ENCODE measurements around the gene NRROS.
"Not testable (repeated sequence)": the region's sequence is repeated elsewhere in the genome, so short reads cannot be mapped to it uniquely, and the experiment has no call there.

Gene NRROS

DNA sequence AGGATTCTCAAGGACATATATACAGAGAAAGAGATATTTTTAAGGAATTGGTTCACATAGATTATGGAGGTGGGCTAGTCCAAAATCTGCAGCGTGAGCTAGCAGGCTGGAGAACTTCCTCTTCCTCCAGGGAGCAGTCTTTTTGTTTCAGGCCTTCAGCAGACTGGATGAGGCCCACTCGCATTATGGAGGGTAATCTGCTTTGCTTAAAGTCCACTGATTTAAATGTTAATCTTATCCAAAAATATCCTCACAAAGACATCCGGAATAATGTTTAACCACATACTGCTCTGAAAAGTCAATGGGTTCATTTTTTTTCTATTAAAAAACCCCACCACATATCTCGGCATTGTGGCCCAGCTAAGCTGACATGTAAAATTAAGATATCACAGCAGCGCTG lies 22.2 kb upstream of the NRROS start:
- no peak overlapping the region for H3K4me3 ChIP-seq (ENCODE audit: low read depth, low read length)
- TF ChIP-seq, protein P1, sequence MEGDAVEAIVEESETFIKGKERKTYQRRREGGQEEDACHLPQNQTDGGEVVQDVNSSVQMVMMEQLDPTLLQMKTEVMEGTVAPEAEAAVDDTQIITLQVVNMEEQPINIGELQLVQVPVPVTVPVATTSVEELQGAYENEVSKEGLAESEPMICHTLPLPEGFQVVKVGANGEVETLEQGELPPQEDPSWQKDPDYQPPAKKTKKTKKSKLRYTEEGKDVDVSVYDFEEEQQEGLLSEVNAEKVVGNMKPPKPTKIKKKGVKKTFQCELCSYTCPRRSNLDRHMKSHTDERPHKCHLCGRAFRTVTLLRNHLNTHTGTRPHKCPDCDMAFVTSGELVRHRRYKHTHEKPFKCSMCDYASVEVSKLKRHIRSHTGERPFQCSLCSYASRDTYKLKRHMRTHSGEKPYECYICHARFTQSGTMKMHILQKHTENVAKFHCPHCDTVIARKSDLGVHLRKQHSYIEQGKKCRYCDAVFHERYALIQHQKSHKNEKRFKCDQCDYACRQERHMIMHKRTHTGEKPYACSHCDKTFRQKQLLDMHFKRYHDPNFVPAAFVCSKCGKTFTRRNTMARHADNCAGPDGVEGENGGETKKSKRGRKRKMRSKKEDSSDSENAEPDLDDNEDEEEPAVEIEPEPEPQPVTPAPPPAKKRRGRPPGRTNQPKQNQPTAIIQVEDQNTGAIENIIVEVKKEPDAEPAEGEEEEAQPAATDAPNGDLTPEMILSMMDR (IDR thresholded peaks at IDR 0.05; ENCODE audit: borderline replicate concordance, insufficient read depth, low read depth, low read length): no peak

DNA sequence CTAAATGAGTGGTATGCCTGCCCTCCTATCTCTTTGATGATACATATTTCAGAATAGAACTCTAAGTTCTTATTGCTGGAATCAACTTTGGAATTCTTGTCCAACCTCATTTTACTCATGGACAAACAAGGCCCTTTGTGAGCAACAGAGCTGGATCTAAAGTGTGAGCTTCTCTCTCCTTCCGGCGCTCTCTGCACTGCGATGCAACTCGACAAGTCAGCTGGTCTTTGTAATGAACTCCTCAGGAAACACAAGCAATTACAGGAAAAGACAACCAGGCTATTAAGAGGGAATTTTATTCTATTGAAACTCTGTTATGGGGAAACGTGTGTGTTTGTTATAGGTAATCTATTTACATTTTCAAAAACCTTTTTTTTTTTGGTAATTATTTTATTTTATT lies 20.3 kb upstream of the NRROS start:
- H3K4me3 ChIP-seq (ENCODE audit: low read depth, low read length): no peak overlapping the region
- TF ChIP-seq, protein P1 (IDR thresholded peaks at IDR 0.05; ENCODE audit: borderline replicate concordance, insufficient read depth, low read depth, low read length): no peak

DNA sequence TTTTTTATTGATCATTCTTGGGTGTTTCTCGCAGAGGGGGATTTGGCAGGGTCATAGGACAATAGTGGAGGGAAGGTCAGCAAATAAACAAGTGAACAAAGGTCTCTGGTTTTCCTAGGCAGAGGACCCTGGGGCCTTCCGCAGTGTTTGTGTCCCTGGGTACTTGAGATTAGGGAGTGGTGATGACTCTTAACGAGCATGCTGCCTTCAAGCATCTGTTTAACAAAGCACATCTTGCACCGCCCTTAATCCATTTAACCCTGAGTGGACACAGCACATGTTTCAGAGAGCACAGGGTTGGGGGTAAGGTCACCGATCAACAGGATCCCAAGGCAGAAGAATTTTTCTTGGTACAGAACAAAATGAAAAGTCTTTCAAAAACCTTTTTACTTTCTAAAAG lies 19.9 kb upstream of the NRROS start:
- not testable (repeated sequence) for H3K4me3 ChIP-seq (ENCODE audit: low read depth, low read length)

DNA sequence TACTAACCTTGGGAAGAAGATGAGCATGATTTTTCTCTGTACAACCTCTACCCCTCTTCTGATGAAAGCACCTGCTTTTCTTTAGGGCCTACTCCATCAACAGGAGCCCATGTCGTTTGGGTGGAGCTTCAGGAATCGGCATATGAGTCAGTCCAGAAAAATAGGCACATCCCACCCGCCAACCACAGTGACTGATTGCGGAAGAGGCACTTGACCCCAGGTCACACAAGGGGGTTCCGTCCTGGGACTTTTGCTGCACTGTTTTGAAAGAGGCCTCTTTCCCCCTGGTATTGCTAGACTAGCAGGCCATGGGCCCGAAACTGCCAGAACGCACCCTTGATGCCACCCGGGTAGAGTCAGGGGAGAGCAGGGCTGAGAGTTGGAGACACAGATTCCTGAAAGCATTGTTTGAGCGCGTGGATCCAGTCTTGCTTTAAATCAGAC lies 19.3 kb upstream of the NRROS start:
- TF ChIP-seq, protein P1 (IDR thresholded peaks at IDR 0.05; ENCODE audit: borderline replicate concordance, insufficient read depth, low read depth, low read length): no peak
- H3K4me3 ChIP-seq (ENCODE audit: low read depth, low read length): no peak overlapping the region

DNA sequence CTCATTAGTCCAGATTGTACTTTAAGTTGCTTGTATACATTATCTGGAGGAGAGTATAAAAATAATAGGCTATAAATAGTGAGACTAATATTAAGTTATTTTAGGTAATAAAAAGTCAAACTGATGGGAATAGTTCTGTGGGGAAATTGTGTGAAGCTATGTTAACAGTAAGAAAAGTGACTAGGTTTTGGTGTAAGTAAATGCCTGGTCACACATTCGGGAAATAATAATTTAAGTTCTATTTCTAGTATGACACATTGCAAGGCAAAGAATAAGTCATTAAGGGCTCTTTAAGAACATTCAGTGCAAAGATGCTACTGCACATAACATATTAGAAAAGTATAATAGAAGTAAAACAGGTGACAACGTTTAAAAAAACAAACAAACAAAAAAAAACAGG lies 18.8 kb upstream of the NRROS start:
- TF ChIP-seq, protein P1 (IDR thresholded peaks at IDR 0.05; ENCODE audit: borderline replicate concordance, insufficient read depth, low read depth, low read length): no peak
- H3K4me3 ChIP-seq (ENCODE audit: low read depth, low read length): no peak overlapping the region

DNA sequence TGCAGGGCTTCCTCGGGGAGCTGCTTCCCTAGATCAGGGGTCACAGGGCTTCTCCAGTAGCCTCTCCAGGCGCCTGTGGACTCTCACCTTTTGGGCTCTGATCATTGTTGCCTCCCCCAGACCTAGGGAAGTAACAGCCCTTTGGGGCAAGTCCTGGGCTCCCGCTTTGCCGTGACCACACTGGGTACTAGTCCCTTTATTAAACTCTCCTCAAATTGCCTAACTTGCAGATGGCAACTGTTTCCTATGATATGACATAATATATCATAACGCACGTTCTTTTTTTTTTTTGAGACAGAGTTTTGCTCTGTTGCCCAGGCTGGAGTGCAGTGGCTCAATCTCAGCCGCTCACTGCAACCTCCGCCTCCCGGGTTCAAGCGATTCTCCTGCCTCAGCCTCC lies 17.9 kb upstream of the NRROS start:
- no peak overlapping the region for H3K4me3 ChIP-seq (ENCODE audit: low read depth, low read length)
- TF ChIP-seq, protein P1 (IDR thresholded peaks at IDR 0.05; ENCODE audit: borderline replicate concordance, insufficient read depth, low read depth, low read length): no peak

DNA sequence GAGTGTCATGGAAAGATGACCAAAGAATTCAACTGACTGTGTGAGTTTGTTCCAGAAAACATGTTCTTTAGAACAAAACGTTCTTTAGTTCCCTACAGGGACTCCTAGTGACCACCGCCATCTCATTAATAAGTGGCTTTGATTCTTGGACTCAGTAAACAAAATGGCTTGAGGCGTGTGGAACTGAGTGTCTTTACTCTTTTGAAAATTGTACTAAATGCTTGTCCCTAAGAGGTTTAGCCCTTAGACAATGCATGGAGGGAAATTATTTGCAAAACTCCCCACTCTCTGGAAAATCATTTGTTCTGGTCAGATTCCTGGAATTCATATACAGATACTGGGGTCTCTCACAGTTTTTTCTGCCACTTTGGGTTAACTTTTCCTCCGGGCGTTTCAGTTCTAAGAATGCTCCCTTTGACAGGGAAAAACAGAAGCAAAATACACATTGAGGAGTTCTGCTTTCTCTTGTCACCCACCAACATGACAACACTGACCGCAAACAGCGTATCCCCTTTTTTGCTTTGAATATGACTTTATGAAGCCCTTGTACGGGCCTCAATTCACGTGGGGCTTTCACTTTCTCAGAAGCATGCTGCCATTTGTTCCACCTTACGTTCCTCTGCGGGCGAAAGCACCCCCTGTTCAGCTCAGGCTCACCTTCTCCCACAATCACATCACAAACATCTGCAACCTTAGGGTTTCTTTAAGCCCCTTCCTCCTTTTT lies 15.3 kb upstream of the NRROS start:
- no peak overlapping the region for H3K4me3 ChIP-seq (ENCODE audit: low read depth, low read length)
- TF ChIP-seq, protein P1 (IDR thresholded peaks at IDR 0.05; ENCODE audit: borderline replicate concordance, insufficient read depth, low read depth, low read length): no peak

Data from GM12875 (cell line).